NOMO-1 treated with DMSO at 0.1 percent for 48 hours (cell line): ENCODE results near the gene TMEM86A.

ENCODE experiments used
- DNase-seq: peaks from one replicate; lab custom pipeline; 2025; ENCODE audit not compliant: unreplicated experiment; lab: John Stamatoyannopoulos, UW

TMEM86A gene

DNA sequence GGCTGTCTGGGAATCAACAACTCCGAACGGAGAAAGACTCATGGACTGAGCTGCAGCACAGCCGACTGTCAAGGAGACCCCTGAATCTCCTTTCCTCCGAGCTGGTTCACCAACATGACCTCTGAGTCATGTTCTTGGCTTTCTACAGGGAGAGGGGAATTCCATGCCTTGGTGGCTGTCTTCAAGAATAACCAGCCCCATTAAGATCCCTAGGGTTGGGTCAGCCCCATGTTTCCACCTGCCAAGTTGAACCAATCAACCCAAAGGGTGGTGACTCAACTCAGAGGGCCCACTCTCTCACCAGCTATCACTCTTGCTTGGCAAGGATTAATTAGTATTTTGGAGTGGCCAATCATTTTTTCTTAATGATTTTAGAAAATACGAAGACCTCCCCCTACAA, 55.7 kb downstream of the TMEM86A start:
- no peak for DNase-seq
